Panc1 (cell line): ENCODE measurements around the gene DUSP8.

Experiments
- CTCF ChIP-seq: fragments of 450-650 bp; IDR thresholded peaks from 2 replicates; pipeline ENCODE4 v1.5.1; 2017; ENCODE audit warnings: mild to moderate bottlenecking
- POLR2AphosphoS5 ChIP-seq: IDR thresholded peaks from 2 replicates; pipeline ENCODE4 v1.6.1; 2012; ENCODE audit warnings: mild to moderate bottlenecking, low read depth, low read length, moderate library complexity
- REST ChIP-seq, 2 experiments: IDR thresholded peaks; 2 replicates each; pipeline ENCODE4 v1.6.1; 2011 to 2012; ENCODE audit warnings: low read depth in 2 of 2, control low read depth in 1 of 2, low read length in 1 of 2, mild to moderate bottlenecking in 1 of 2, moderate library complexity in 1 of 2; ENCODE audit not compliant: insufficient read depth in 1 of 2
- SIN3A ChIP-seq: IDR thresholded peaks from 2 replicates; pipeline ENCODE4 v1.6.1; 2012; ENCODE audit warnings: low read depth, mild to moderate bottlenecking, low read length, moderate library complexity, borderline replicate concordance; ENCODE audit not compliant: insufficient read depth

- TF ChIP-seq SIN3A = no peak
- no peak for TF ChIP-seq POLR2AphosphoS5
- no peak for TF ChIP-seq CTCF
- no peak for TF ChIP-seq REST (IDR thresholded peaks at IDR 0.05; ENCODE audit: insufficient read depth in 1 of 2, low read depth in 2 of 2, low read length in 1 of 2)
These were observed 10.1 kb downstream of the DUSP8 start for GRCh38 chr11:1561955-1562354.
